OCI-LY1 (cell line): ENCODE measurements around the gene ZNF329.

Experiments
- CTCF ChIP-seq: fragments of 200-600 bp; sonication (generic), shearing (Covaris generic); IDR thresholded peaks from 2 replicates; pipeline ENCODE4 v1.5.1; 2017; ENCODE audit warnings: mild to moderate bottlenecking, antibody characterized with exemption, low read length, moderate library complexity, mixed read lengths
- EZH2 ChIP-seq: fragments of 200-600 bp; sonication (generic), shearing (Covaris generic); IDR thresholded peaks from 2 replicates; pipeline ENCODE4 v1.8.0; 2017; ENCODE audit warnings: borderline replicate concordance, mixed run types, mild to moderate bottlenecking, antibody characterized with exemption, low read length, moderate library complexity, mixed read lengths

DNA sequence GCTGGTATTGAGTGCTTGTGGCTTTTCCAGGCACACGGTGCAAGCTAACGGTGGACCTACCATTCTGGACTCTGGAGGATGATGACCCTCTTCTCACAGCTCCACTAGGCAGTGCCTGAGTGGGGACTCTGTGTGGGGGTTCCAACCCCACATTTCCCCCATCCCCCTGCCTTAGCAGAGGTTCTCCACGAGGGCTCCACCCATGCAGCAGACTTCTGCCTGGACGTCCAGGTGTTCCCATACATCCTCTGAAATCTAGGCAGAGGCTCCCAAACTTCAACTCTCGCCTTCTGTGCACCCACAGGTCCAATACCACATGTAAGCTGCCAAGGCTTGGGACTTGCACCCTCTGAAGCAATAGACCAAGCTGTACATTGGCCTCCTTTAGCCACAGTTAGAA, 27.2 kb downstream of the ZNF329 start:
- TF ChIP-seq CTCF (no peak), EZH2 (no peak)
